CD4-positive, alpha-beta T cell treated with Interleukin-6 at 100 ng/mL for 8 hours (primary cell): ENCODE measurements around the gene RPL9.
"Not testable (repeated sequence)": the region's sequence is repeated elsewhere in the genome, so short reads cannot be mapped to it uniquely, and the experiment has no call there.

ENCODE experiments used
- DNase-seq: peaks from one replicate; pipeline ENCODE4 v3.0.0-alpha.2; 2020; ENCODE audit warnings: mixed read lengths, low spot score

The RPL9 gene

GRCh38 chr4:39466747-39467146 is 8.0 kb upstream of the RPL9 start:
- no peak for DNase-seq

- DNase-seq, result no peak
Measured at GRCh38 chr4:39464886-39465501, 6.3 kb upstream of the RPL9 start.

DNA sequence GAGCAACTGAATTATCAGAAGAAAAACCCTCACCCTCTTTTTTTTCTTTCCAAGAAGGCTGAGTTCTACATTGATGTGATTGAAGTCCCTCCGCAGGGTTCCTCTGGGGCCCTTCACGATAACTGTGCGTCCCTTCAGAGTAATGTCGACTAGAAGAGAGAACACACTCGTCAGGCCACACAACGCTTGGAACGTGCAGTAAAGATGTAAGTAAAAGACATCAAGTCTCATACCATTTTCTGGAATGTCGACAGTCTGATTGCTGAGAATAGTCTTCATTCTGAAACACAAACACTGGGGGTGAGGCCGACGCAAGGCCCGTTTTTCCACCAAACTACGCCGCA is 589 bp downstream of the RPL9 start:
- DNase-seq, result not testable (repeated sequence)

DNA sequence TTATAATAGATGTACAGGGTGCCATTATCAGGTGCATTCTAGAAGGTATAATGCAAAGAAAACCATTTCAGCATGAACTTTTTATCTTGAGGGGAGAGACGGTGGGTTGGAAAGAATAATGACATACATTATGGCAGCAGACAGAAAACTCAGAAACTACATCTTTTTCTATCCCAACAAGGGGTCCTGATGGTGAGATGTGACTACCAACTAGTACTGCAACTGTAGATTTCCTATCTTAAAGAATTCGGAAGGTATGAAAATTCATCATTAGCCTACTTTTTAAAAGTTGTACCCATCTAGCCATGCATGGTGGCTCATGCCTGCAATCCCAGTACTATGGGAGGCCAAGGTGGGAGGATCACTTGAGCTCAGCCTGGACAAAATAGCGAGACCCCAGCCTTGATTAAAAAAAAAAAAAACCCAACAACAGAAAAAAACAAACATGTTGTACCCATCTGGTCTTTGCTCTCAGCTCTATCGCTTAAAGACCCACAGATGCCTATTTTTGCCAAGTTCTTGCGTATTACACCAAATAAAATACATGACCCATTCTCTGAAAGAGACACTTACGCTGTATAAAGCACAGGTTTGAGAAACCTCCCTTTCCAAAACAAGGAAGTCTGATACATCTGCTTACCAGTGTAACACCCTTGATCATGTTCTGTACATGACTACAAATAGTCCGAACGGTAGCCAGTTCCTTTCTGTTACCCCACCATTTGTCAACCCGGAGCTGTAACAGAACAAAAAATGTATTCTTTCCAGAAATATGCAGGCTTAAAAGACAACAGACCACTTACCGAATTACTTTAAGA is 1.6 kb downstream of the RPL9 start:
- DNase-seq, result no peak

DNA sequence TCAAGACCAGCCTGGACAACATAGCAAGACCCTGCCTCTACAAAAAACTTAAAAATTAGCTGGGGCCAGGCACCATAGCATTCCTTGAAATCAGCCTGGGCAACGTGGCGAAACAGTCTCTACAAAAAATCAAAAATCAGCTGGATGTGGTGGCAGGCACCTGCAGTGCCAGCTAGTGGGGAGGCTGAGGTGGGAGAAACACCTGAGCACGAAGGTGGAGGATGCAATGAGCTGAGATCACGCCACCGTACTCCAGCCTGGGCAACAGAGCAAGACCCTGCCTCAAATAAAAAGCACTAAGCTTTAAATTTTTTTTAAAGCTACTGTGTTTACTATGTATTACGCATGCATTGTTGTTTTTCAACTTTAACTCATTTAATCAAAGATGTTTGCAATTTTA is 3.2 kb downstream of the RPL9 start:
- DNase-seq, result no peak

- no peak for DNase-seq
Measured at GRCh38 chr4:39453738-39454137, 5.0 kb downstream of the RPL9 start.

- no peak for DNase-seq
Measured at GRCh38 chr4:39452860-39453587, 5.7 kb downstream of the RPL9 start.

GRCh38 chr4:39452153-39452859 is 6.4 kb downstream of the RPL9 start:
- DNase-seq, result no peak

- DNase-seq, result no peak
Measured at GRCh38 chr4:39451423-39452023, 7.2 kb downstream of the RPL9 start.

DNA sequence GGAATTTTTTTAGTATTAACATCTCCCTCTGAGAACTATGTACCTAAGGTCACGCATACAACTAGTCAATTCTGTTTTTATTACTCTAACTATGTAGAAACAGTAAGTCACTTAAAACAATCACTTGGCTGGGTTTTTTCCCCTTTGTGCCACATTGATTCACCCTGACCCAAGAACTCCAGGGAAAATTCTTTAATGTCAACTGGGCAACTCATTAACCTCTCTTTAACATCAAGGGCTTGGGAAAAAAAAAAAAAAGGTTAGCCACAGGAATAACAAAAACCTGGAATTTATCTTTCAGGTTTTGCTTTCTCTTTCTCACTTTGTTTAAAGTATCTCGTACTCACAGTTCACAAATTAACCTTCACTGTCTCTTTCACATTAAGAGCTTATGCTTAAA is 8.1 kb downstream of the RPL9 start:
- DNase-seq, result no peak

GRCh38 chr4:39446842-39447573 is 11.7 kb downstream of the RPL9 start:
- DNase-seq, result peak; percentile 27

- DNase-seq, result no peak
Measured at GRCh38 chr4:39446483-39446841, 12.3 kb downstream of the RPL9 start.

- no peak for DNase-seq
Measured at GRCh38 chr4:39442998-39443397, 15.7 kb downstream of the RPL9 start.

DNA sequence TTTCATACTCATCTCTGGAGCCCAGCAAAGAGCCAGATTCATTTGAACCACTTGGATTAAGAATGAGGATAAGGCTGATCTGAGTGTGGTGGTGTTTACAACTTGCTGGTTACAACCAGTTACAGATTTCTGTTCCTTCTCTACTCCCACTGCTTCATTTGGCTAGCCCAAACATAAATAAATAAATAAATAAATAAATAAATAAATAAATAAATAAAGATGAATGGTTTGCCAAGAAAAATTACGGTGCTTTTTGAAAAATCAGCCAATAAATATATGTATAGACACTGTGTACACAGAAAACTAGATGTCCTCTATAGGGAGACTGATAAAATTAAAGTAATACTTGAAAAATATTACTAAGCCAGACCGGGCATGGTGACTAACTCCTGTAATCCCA is 17.1 kb downstream of the RPL9 start:
- DNase-seq, result no peak

GRCh38 chr4:39435659-39436563 is 22.8 kb downstream of the RPL9 start:
- DNase-seq, result no peak

GRCh38 chr4:39433878-39434492 is 24.7 kb downstream of the RPL9 start:
- no peak for DNase-seq

DNA sequence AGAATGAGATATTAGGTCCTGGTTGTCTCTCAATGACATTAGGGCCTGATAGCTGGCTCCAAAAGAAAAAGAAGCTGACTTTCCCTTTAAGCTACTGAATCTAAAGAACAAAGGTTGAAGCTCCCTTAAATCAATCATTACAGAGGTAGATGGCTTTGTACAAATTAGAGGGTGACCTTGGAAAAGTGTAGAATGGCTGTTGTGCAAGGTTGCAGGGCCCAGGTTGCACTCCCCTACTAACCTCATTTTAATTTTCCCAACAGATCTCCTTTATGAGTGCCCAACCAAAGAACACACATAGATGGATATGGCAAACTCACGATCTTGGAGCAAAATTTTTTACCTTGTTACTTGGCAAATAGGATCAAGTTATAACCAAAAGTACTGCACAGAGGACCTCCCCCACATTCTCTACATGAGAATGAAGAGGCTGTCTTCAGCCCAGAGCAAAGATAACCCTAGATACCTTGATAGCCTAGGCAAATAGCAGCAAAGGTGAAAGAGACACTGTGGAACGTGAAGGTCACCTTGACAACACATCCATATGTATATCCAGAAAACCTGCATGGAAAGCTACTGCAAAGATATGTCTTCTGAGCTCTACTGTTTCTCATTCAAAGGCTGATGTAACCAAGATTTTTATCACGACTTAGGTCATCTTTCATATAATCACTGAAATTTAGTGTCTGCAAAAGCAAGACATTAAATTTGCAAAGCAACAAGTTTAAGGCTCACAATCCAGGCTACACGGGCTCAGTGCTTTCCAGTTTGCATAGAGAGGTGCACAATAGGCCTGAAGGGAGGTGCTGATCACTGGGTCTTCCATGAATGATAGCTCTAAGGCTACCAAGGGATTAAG is 29.0 kb downstream of the RPL9 start:
- no peak for DNase-seq

GRCh38 chr4:39427520-39428114 is 31.1 kb downstream of the RPL9 start:
- DNase-seq, result no peak

- DNase-seq, result no peak
Measured at GRCh38 chr4:39426728-39427127, 32.0 kb downstream of the RPL9 start.
